T-helper 17 cell (primary cell): ENCODE data around the gene RNU1-2. TPM values are rescaled to one million over a fixed set of nuclear protein-coding genes. Genes with fewer than 3 reads are reported as not detected.
"Not testable (repeated sequence)": the region's sequence is repeated elsewhere in the genome, so short reads cannot be mapped to it uniquely, and the experiment has no call there.

Source experiments
- ATAC-seq: fragments of 150-1000 bp; cut with Tn5 transposase; 2 replicates; pipeline ENCODE4 v1.10.0; 2021; ENCODE audit warnings: mild to moderate bottlenecking, moderate library complexity
- DNase-seq, 3 donors: peaks; one replicate each; pipeline versions ENCODE4 v3.0.0 to v3.0.0-alpha.2; 2020 to 2021
- H3K9me3 ChIP-seq: one replicate; pipeline ENCODE4 v1.7.0; 2013; ENCODE audit warnings: low read length, mild to moderate bottlenecking; ENCODE audit not compliant: control insufficient read depth, poor library complexity, severe bottlenecking
- H3K27ac Mint-ChIP-seq: one replicate; pipeline ENCODE4 v1.8.0; 2022; ENCODE audit warnings: mild to moderate bottlenecking, moderate library complexity, mixed read lengths
- H3K27me3 Mint-ChIP-seq: one replicate; pipeline ENCODE4 v1.8.0; 2022; ENCODE audit warnings: mixed read lengths
- H3K36me3 Mint-ChIP-seq: one replicate; pipeline ENCODE4 v1.8.0; 2022; ENCODE audit warnings: low read depth, mixed read lengths
- H3K4me1 Mint-ChIP-seq: one replicate; pipeline ENCODE4 v1.8.0; 2022; ENCODE audit warnings: mild to moderate bottlenecking, mixed read lengths
- H3K4me3 Mint-ChIP-seq: one replicate; pipeline ENCODE4 v1.8.0; 2022; ENCODE audit warnings: mild to moderate bottlenecking, moderate library complexity, mixed read lengths
- total RNA-seq, 4 donors: library from RNA in 2 of 4; stranded (reverse) in 2 of 4; gene quantifications; one replicate each; pipeline ENCODE4 v1.2.3 and lab custom pipeline; 2022 to 2026

RNU1-2 gene
- total RNA-seq, 2 donors from 2014 or later, result 3,182 to 3,922 TPM

DNA sequence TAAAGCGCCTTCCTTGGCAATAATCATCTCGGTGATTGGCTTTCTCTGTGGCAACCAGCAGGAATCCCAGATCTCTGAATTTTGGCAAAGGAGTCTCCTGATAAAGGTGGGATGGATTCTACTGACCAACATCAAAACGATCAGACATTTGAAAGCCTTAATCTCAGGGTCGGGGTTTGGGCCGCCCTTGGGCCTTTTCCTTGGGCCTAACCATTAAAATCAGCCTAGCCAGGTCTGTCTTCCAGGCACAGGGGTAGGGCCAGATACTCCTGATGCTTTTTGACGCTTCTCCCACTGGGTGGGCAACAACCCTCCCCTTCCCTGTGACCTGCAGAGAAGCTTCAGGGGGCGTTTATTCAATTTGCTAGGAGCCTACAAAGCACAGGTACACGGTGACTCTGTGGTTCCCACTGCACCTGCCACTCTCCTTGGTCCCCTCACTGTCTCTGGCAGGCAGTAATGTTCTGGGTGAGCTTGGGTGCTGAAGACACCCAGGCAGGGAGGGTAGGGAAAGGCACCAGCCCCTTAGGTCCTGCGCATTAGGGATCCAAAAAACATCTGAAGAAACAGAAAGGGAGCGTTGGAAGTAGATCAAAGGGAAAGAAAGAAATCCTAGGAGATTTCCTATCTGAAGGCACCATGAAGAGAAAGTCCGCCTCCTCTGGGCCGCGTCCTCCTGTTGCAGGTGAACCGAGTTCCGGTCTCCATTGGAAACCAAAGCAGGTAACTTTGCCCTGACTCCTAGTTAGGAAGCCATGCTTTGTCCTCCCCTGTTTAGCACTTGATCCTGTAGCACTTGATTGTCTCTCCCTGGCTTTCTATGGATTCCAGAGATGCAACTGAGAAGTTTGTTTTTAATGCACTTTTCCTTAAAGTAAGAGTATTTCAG is 12.3 kb downstream of the RNU1-2 start:
- no peak for ATAC-seq

DNA sequence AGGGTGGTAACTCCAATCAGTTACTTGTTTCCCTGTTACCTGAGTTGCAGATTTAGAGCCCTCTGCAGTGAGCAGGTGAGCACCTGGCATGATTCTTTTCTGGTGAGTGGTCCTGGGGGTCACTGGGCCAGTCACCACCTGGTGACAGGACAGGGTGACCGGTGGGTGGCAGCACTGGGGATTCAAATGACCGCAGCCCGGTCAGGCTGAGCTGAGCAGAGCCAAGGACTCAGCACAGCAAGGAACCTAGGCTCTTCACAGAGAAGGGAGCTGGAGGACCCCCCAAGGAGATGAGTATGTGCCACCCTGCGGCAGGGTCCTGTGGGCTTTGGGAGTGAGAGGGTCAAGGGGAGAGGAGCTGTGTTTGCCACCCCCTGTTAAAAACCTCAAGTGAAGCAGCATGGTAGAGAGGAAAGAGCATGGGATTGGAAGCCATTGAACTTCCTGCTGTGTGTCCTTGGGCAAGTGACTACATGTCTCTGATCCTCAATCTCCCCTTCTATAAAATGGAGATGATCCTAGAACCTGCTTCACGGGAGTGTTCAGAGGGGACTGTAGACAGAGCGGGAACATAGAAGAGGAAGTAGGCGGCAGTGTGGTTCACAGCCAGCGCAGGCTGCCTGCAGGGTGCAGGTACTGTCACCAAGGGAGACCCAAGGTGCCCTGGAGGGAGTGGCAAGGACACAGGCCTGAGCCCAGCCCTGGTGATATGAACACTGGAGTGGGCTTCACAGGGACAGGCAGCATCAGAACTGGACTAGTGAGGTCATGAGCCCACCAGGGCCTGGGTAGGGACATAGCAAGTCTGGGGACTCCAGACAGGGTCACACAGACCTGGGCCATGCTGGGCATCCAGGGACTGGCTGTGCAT is 16.3 kb downstream of the RNU1-2 start:
- DNase-seq, ATAC-seq, H3K9me3 ChIP-seq, H3K36me3 Mint-ChIP-seq, H3K27me3 Mint-ChIP-seq: not testable (repeated sequence)
- H3K27ac Mint-ChIP-seq, result peak overlapping the region; percentile 56
- H3K4me3 Mint-ChIP-seq, result peak overlapping the region; percentile 97
- peaks cover 43% of the 10 kb centered on the region for H3K4me1 Mint-ChIP-seq

More for the DNA sequence above, 12.3 kb downstream of the RNU1-2 start:
- Mint-ChIP-seq H3K36me3 (no peaks in the 10 kb centered on the region), H3K27ac (peak overlapping the region; percentile 10), H3K4me3 (no peak overlapping the region), H3K27me3 (no peaks in the 10 kb centered on the region), H3K4me1 (peaks cover 24% of the 10 kb centered on the region)
- H3K9me3 ChIP-seq, result no peaks in the 10 kb centered on the region
- DNase-seq, result no peak

GRCh38 chr1:16912742-16913141 is 17.0 kb downstream of the RNU1-2 start:
- H3K36me3 Mint-ChIP-seq, H3K9me3 ChIP-seq, ATAC-seq, H3K27me3 Mint-ChIP-seq, DNase-seq: not testable (repeated sequence)
- Mint-ChIP-seq H3K27ac (peak overlapping the region; percentile 56), H3K4me3 (peak overlapping the region; percentile 97), H3K4me1 (peaks cover 43% of the 10 kb centered on the region)

DNA sequence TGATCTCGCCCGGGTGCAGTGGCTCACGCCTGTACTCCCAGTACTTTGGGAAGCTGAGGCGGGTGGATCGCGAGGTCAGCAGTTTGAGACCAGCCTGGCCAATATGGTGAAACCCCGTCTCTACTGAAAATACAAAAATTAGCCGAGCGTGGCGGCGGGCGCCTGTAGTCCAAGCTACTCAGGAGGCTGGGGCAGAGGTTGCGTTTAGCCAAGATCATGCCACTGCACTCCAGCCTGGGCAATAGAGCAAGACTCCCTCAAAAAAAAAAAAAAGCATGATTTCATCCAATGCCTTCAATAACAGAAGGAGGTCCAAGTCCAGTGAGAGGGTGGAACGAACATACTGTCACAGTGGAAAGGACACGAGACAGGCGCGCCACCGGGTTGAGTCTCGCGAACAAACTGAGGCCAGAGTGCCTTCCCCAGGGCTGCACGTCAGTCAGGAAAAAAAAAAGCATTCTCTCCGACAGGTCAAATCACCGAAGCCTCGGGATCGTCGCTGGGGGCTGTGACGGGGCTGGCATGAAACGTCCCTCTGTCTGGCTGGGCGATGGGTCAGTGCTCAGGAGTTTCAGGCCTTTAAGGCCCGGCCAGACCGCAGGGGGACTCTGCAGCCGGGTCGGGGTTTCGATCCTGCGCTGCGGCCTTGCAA is 17.5 kb downstream of the RNU1-2 start:
- peak overlapping the region; percentile 97 for H3K4me3 Mint-ChIP-seq
- H3K4me1 Mint-ChIP-seq, result peaks cover 43% of the 10 kb centered on the region
- no peaks in the 10 kb centered on the region for H3K36me3 Mint-ChIP-seq
- H3K27ac Mint-ChIP-seq, result peak overlapping the region; percentile 56
- ATAC-seq (no peak), DNase-seq (no peak)
- no peaks in the 10 kb centered on the region for H3K9me3 ChIP-seq
- no peaks in the 10 kb centered on the region for H3K27me3 Mint-ChIP-seq

DNA sequence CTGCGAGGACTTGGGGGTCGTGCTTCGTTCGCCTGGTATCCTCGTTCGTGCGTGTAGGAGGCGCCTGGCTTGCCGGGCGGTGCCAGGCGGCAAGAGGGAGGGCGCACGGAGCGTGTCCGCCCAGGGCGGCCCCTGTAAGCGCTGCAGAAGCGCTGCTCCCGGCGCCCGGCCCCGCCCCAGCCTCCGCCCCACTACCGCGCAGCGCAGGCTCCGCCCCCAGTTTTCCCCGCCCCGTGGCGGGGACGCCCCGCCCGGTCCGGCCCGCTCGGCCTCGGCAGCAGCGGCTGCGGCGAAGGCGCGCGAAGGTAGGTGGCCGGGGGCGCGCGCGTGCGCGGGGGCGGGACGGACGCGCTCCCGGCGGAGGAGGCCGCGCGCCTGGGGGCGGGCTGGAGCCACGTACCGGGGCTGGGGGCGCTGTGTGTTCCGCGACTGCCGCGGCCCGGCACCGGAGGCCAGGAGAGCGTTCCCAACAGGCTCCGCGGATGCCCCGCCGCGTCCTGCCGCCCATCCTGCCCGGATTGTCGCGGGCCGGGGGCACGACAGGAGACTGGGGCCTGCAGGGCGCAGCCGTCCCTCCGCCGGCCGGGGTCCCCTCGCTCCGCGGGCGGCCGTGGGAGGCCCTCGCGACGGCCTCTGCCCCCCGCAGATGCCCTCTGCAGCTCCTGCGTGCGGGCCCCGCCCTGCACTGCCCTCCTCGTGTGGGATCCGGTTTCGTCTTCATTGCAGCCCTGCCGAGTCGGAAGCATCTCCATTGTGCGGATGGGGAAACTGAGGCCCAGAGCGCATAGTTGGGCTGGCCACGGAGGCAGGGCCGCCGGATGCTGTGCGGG is 18.3 kb downstream of the RNU1-2 start:
- Mint-ChIP-seq H3K4me3 (peak overlapping the region; percentile 97), H3K4me1 (peaks cover 43% of the 10 kb centered on the region), H3K27ac (peak overlapping the region; percentile 80), H3K36me3 (no peaks in the 10 kb centered on the region), H3K27me3 (no peaks in the 10 kb centered on the region)
- DNase-seq (peak; percentile 92 to 98 (median 98)), ATAC-seq (peak; percentile 96)
- no peaks in the 10 kb centered on the region for H3K9me3 ChIP-seq

GRCh38 chr1:16914928-16915626 is 19.3 kb downstream of the RNU1-2 start:
- Mint-ChIP-seq H3K27ac (peak overlapping the region; percentile 80), H3K4me3 (peak overlapping the region; percentile 97), H3K4me1 (peaks cover 43% of the 10 kb centered on the region)
- not testable (repeated sequence) for H3K9me3 ChIP-seq, DNase-seq, H3K27me3 Mint-ChIP-seq, ATAC-seq, H3K36me3 Mint-ChIP-seq

DNA sequence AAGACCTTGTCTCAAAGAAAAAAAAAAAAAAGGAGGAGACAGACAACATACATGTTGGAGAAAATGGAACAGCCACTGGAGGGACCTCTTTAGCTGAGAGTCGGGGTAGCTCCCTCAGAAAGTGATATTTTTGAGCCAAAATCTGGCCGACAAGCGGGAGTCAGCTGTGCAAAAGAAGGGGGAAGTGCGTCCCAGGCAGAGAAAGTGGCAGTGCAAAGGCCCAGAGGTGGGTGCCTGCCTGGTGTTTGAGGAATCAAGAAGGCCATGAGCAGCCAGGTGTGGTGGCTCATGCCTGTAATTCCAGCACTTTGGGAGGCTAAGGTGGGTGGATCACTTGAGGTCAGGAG is 19.8 kb downstream of the RNU1-2 start:
- Mint-ChIP-seq H3K27me3 (no peaks in the 10 kb centered on the region), H3K27ac (peak overlapping the region; percentile 80), H3K36me3 (peaks cover 3% of the 10 kb centered on the region), H3K4me1 (peaks cover 43% of the 10 kb centered on the region), H3K4me3 (peak overlapping the region; percentile 97)
- ATAC-seq (no peak), DNase-seq (no peak)
- no peaks in the 10 kb centered on the region for H3K9me3 ChIP-seq

GRCh38 chr1:16916036-16916880 is 20.5 kb downstream of the RNU1-2 start:
- Mint-ChIP-seq H3K4me1 (peaks cover 49% of the 10 kb centered on the region), H3K27ac (peak overlapping the region; percentile 80)
- not testable (repeated sequence) for H3K9me3 ChIP-seq, H3K27me3 Mint-ChIP-seq, H3K4me3 Mint-ChIP-seq, H3K36me3 Mint-ChIP-seq, DNase-seq, ATAC-seq

DNA sequence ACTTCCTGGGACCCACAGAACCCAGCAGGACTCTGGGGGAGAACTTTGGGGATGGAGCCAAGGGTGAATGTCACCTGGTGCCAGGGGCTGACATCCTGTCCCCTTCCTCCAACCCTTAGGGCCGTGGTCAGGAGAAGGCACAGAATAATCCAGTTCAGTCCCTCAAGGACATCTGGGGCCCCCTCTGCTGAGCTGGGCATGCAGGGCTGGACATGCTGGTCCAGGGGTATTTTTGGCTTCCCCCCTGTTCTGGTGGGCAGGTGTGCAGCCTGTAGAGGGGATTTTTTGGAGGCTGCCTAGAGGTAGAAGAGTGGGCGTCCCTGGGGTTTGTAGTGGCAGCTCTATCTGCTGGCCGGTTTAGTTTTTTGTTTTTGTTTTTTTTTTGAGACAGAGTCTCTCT is 22.6 kb downstream of the RNU1-2 start:
- no peaks in the 10 kb centered on the region for H3K27me3 Mint-ChIP-seq
- peak overlapping the region; percentile 24 for H3K27ac Mint-ChIP-seq
- DNase-seq, result no peak
- no peak overlapping the region for H3K4me3 Mint-ChIP-seq
- H3K4me1 Mint-ChIP-seq, result peaks cover 51% of the 10 kb centered on the region
- peaks cover 3% of the 10 kb centered on the region for H3K36me3 Mint-ChIP-seq
- H3K9me3 ChIP-seq, result no peaks in the 10 kb centered on the region
- ATAC-seq, result no peak

GRCh38 chr1:16918936-16919665 is 23.3 kb downstream of the RNU1-2 start:
- H3K36me3 Mint-ChIP-seq, H3K27me3 Mint-ChIP-seq, DNase-seq, H3K9me3 ChIP-seq, H3K4me3 Mint-ChIP-seq, ATAC-seq: not testable (repeated sequence)
- Mint-ChIP-seq H3K27ac (peak overlapping the region; percentile 37), H3K4me1 (peaks cover 47% of the 10 kb centered on the region)

- Mint-ChIP-seq H3K27me3 (no peaks in the 10 kb centered on the region), H3K4me1 (peaks cover 44% of the 10 kb centered on the region), H3K4me3 (peak overlapping the region; percentile 21), H3K36me3 (peaks cover 6% of the 10 kb centered on the region), H3K27ac (peak overlapping the region; percentile 75)
- ATAC-seq (no peak), DNase-seq (no peak)
- no peaks in the 10 kb centered on the region for H3K9me3 ChIP-seq
Measured at GRCh38 chr1:16920951-16921350, 25.2 kb downstream of the RNU1-2 start.
